MM.1S (cell line): ENCODE results near the gene POMT2.

ENCODE experiments used
- DNase-seq: peaks from one replicate; pipeline ENCODE4 v3.0.0-alpha.2; 2015
- H2AFZ ChIP-seq: fragments of 300-600 bp; sonication (generic); 2 replicates; pipeline ENCODE4 v1.6.0; 2016; ENCODE audit warnings: antibody characterized with exemption, low read length
- H3F3A ChIP-seq: fragments of 300-600 bp; sonication (generic); 2 replicates; pipeline ENCODE4 v1.6.1; 2016; ENCODE audit warnings: mild to moderate bottlenecking, antibody characterized with exemption, low read length, moderate library complexity, mixed read lengths; ENCODE audit not compliant: insufficient read depth
- H3K27ac ChIP-seq: fragments of 300-600 bp; sonication (generic); 2 replicates; pipeline ENCODE4 v1.5.1; 2016; ENCODE audit warnings: mild to moderate bottlenecking, low read length
- H3K27me3 ChIP-seq: fragments of 300-600 bp; sonication (generic); replicated peaks from 2 replicates; pipeline ENCODE4 v1.6.0; 2016; ENCODE audit warnings: low read length; ENCODE audit not compliant: insufficient read depth
- H3K36me3 ChIP-seq: fragments of 300-600 bp; sonication (generic); replicated peaks from 2 replicates; pipeline ENCODE4 v1.6.1; 2016; ENCODE audit warnings: mild to moderate bottlenecking, low read length, mixed read lengths; ENCODE audit not compliant: insufficient read depth
- H3K4me1 ChIP-seq: fragments of 300-600 bp; sonication (generic); 2 replicates; pipeline ENCODE4 v1.6.1; 2016; ENCODE audit warnings: low read length, mixed read lengths
- H3K4me2 ChIP-seq: fragments of 300-600 bp; sonication (generic); 2 replicates; pipeline ENCODE4 v1.6.0; 2016; ENCODE audit warnings: low read depth, low read length
- H3K4me3 ChIP-seq: fragments of 300-600 bp; sonication (generic); 2 replicates; pipeline ENCODE4 v1.5.1; 2016; ENCODE audit warnings: low read length, mixed read lengths
- H3K79me2 ChIP-seq: fragments of 300-600 bp; sonication (generic); 2 replicates; pipeline ENCODE4 v1.6.1; 2016; ENCODE audit warnings: mixed run types, low read length, mixed read lengths
- H3K9ac ChIP-seq: fragments of 300-600 bp; sonication (generic); 2 replicates; pipeline ENCODE4 v1.6.1; 2016; ENCODE audit warnings: low read length, mixed read lengths
- H3K9me2 ChIP-seq: fragments of 300-600 bp; sonication (generic); replicated peaks from 2 replicates; pipeline ENCODE4 v1.6.1; 2016; ENCODE audit warnings: mild to moderate bottlenecking, low read length, mixed read lengths; ENCODE audit not compliant: insufficient read depth
- H3K9me3 ChIP-seq: fragments of 300-600 bp; sonication (generic); replicated peaks from 2 replicates; pipeline ENCODE4 v1.6.1; 2016; ENCODE audit warnings: mild to moderate bottlenecking, low read length, mixed read lengths; ENCODE audit not compliant: insufficient read depth
- H4K20me1 ChIP-seq: fragments of 300-600 bp; sonication (generic); 2 replicates; pipeline ENCODE4 v1.6.1; 2016; ENCODE audit warnings: mild to moderate bottlenecking, low read length, moderate library complexity, mixed read lengths; ENCODE audit not compliant: insufficient read depth
- CTCF ChIP-seq: fragments of 300-600 bp; sonication (generic); IDR thresholded peaks from 2 replicates; pipeline ENCODE4 v1.5.1; 2016; ENCODE audit warnings: antibody characterized with exemption, low read length, mixed read lengths
- EZH2 ChIP-seq: fragments of 300-600 bp; sonication (generic); optimal IDR thresholded peaks from 2 replicates; pipeline ENCODE3; 2017; ENCODE audit warnings: low read depth, mild to moderate bottlenecking, antibody characterized with exemption, low read length, mixed read lengths
- EZH2phosphoT487 ChIP-seq: fragments of 300-600 bp; sonication (generic); IDR thresholded peaks from 2 replicates; pipeline ENCODE4 v1.6.1; 2018; ENCODE audit warnings: antibody characterized with exemption, low read length

POMT2 gene

GRCh38 chr14:77324289-77324688 is 3.6 kb upstream of the POMT2 start:
- no peak for DNase-seq
- H3K4me2 ChIP-seq: no peak overlapping the region
- no peaks in the 10 kb centered on the region for H3K27me3 ChIP-seq
- H3K27ac ChIP-seq: no peak overlapping the region
- H2AFZ ChIP-seq: no peak overlapping the region
- no peaks in the 10 kb centered on the region for H3K9me3 ChIP-seq
- peaks cover 3% of the 10 kb centered on the region for H3K79me2 ChIP-seq
- no peaks in the 10 kb centered on the region for H3K9me2 ChIP-seq
- no peaks in the 10 kb centered on the region for H3K36me3 ChIP-seq
- H3K4me3 ChIP-seq: no peak overlapping the region
- peaks cover 7% of the 10 kb centered on the region; the same call in 1 of the 2 replicates for H3K4me1 ChIP-seq
- TF ChIP-seq CTCF: no peak
- no peak for TF ChIP-seq EZH2
- no peak for TF ChIP-seq EZH2phosphoT487
- no peaks in the 10 kb centered on the region for H3F3A ChIP-seq
- no peak overlapping the region for H3K9ac ChIP-seq
- no peaks in the 10 kb centered on the region for H4K20me1 ChIP-seq

GRCh38 chr14:77323571-77323970 is 2.9 kb upstream of the POMT2 start:
- Histone ChIP-seq H3K9ac (no peak overlapping the region), H3F3A (no peaks in the 10 kb centered on the region), H3K27ac (no peak overlapping the region), H4K20me1 (no peaks in the 10 kb centered on the region), H3K4me1 (peaks cover 7% of the 10 kb centered on the region; the same call in 1 of the 2 replicates), H3K9me3 (no peaks in the 10 kb centered on the region), H2AFZ (no peak overlapping the region), H3K4me2 (no peak overlapping the region), H3K4me3 (no peak overlapping the region), H3K27me3 (no peaks in the 10 kb centered on the region), H3K36me3 (no peaks in the 10 kb centered on the region), H3K79me2 (peaks cover 7% of the 10 kb centered on the region), H3K9me2 (no peaks in the 10 kb centered on the region)
- DNase-seq: no peak
- TF ChIP-seq EZH2phosphoT487 (no peak), EZH2 (no peak), CTCF (no peak)

GRCh38 chr14:77322951-77323350 is 2.3 kb upstream of the POMT2 start:
- peaks cover 7% of the 10 kb centered on the region for H3K79me2 ChIP-seq
- no peak for TF ChIP-seq CTCF
- TF ChIP-seq EZH2: no peak
- no peak for TF ChIP-seq EZH2phosphoT487
- H4K20me1 ChIP-seq: no peaks in the 10 kb centered on the region
- H3K4me3 ChIP-seq: no peak overlapping the region
- no peaks in the 10 kb centered on the region for H3F3A ChIP-seq
- DNase-seq: no peak
- H3K9ac ChIP-seq: no peak overlapping the region
- peaks cover 7% of the 10 kb centered on the region; the same call in 1 of the 2 replicates for H3K4me1 ChIP-seq
- H3K4me2 ChIP-seq: no peak overlapping the region
- no peak overlapping the region for H3K27ac ChIP-seq
- H2AFZ ChIP-seq: no peak overlapping the region
- no peaks in the 10 kb centered on the region for H3K9me2 ChIP-seq
- H3K27me3 ChIP-seq: no peaks in the 10 kb centered on the region
- H3K36me3 ChIP-seq: no peaks in the 10 kb centered on the region
- no peaks in the 10 kb centered on the region for H3K9me3 ChIP-seq
